Fibroblast of pulmonary artery (primary cell): ENCODE results near the gene L3MBTL2.

Experiments used
- DNase-seq: peaks from one replicate; pipeline ENCODE4 v3.0.0-alpha.2; 2010; ENCODE audit warnings: low read depth
- H3K4me3 ChIP-seq: replicated peaks from 2 replicates; pipeline ENCODE4 v1.5.1; 2011; ENCODE audit warnings: low read depth, mild to moderate bottlenecking, control low read depth, low read length, moderate library complexity
- TF ChIP-seq, protein P1 (sequence below): IDR thresholded peaks from 2 replicates; pipeline ENCODE4 v1.5.1; 2011; ENCODE audit warnings: mild to moderate bottlenecking, control low read depth, low read length, inconsistent platforms; ENCODE audit errors: missing control alignments

L3MBTL2 gene

DNA sequence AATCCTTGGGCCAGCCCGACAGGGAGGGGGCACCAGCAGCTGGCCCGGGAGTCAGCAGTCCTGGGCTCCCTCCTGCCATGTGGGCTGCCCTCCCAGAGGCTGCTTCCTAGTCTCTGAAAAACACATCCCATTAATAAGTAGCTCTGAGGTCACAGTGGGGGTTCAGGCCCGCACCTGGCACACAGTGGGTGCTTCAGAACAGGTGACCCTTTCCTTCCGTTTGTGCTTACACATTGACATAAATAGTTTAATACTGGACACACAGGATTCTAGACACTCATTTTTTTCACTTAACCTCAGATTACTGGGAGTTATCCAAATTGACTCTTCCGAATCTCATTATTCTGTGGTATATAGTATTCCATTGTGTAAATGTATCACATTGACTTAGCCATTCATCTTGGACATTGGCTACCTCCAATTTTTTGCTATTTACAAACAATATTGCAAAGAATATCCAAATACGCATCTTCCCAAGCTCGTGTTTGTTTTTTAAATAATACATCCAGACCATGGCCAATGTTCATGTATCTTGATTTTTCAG, 36.1 kb downstream of the L3MBTL2 start:
- TF ChIP-seq, protein P1, sequence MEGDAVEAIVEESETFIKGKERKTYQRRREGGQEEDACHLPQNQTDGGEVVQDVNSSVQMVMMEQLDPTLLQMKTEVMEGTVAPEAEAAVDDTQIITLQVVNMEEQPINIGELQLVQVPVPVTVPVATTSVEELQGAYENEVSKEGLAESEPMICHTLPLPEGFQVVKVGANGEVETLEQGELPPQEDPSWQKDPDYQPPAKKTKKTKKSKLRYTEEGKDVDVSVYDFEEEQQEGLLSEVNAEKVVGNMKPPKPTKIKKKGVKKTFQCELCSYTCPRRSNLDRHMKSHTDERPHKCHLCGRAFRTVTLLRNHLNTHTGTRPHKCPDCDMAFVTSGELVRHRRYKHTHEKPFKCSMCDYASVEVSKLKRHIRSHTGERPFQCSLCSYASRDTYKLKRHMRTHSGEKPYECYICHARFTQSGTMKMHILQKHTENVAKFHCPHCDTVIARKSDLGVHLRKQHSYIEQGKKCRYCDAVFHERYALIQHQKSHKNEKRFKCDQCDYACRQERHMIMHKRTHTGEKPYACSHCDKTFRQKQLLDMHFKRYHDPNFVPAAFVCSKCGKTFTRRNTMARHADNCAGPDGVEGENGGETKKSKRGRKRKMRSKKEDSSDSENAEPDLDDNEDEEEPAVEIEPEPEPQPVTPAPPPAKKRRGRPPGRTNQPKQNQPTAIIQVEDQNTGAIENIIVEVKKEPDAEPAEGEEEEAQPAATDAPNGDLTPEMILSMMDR: no peak
- no peak for DNase-seq
- no peak overlapping the region for H3K4me3 ChIP-seq

DNA sequence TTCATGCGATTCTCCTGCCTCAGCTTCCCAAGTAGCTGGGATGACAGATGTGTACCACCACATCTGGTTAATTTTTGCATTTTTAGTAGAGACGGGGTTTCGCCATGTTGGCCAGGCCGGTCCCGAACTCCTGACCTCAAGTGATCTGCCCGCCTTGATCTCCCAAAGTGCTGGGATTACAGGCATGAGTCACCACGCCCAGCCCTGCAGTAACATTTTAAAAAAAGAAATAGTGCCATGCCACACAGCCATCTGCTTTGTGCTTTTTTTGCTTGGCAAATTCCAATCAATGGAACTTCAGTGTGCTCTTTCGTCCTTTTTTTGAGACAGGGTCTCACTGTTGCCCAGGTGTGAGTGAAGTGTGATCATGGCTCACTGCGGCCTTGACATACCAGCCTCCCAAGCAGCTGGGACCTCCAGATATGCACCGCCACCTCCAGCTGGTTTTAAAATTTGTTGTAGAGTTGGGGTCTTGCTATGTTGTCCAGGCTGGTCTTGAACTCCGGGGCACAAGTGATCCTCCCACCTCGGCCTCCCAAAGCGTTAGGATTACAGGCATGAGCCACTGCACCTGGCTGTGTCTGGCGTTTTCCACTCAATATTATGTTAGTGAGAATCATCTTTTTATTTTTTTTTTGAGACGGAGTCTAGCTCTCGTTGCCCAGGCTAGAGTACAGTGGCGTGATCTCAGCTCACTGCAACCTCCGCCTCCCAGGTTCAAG, 37.4 kb downstream of the L3MBTL2 start:
- TF ChIP-seq, protein P1: no peak
- no peak for DNase-seq
- no peak overlapping the region for H3K4me3 ChIP-seq

DNA sequence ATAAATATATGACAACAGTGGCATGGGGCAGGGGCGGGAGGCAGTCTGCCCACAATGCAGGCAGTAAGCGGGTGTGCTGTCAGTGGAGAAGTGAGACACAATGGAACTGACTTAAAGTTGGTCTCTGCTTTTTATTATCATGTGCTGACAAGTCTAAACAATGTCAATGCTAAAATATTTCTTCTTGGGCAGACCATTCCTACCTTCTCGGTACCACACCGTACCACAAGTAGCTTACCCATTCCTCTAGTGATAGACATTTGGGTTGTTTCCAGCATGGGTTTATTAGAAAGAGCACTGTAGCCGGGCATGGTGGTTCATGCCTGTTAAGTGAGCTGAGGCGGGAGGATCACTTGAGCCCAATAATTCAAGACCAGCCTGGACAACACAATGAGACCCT, 38.2 kb downstream of the L3MBTL2 start:
- DNase-seq: no peak
- no peak overlapping the region for H3K4me3 ChIP-seq
- TF ChIP-seq, protein P1: no peak

DNA sequence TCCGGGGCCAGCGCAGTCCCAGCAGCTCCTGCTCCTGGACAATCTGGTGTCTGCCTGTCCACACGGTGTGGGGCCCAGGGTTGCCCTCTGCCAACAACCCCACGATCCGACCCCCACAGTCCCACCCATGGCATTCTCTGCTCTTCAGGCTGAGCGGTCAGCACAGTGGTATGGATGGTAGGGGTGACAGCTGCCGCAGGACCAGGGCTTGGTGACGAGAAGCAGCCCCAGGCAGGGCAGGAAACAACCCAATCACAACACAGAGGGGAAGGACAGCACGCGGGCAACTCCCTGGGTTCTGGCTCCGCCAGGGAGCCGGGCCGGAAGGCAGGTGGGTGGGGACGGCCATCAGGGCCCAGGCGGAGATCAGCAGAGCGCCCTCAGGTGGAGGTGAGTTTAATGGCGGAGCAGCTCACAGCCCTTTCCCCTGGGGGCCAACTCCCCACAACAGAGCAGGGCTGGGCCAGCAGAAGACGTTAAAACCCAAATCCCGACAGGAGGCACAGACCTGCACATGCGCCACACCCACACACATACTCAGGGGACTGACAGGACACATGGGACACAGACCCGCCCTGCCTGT, 40.9 kb downstream of the L3MBTL2 start:
- TF ChIP-seq, protein P1: no peak

DNA sequence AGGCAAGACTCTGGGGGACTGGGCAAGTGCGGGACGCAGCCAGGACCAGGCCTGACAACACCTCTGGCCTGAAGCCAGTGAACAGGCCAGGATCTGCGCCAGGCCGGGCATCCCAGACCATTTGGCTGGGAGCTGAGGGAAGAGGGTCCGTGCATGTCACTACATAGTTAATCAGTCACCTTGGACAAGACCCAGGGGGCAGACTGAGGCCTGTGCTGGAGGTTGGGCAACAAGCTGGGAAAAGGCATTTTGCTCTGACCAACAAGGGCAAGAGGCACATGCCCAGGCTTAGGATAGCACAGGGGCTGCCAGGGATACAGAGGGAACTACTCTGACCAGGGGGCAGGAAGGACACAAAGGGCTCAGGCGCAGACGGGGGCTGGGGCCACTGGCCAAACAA, 42.6 kb downstream of the L3MBTL2 start:
- DNase-seq: no peak
- TF ChIP-seq, protein P1: no peak

More for the DNA sequence above, 40.9 kb downstream of the L3MBTL2 start:
- H3K4me3 ChIP-seq: no peak overlapping the region
- DNase-seq: no peak

DNA sequence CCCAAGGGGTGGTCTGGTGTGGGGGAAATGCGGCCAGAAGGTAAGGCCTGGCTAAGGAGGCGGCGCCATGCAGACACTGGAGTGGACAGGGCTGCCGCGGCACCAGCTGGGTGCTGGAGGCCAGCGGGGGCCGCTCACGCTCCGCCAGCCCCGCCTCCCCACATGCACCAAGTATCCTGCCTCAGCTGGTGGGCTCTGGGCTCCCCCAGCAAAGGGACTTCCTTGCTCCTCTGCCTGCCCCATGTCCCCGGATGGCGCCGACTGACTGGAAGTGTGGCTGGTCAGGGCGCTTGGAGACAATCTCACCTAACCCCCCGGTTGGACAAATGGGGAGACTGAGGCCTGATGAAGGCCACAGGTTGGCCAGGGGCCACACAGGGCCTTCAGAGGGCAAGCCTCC, 43.2 kb downstream of the L3MBTL2 start:
- TF ChIP-seq, protein P1: no peak
- DNase-seq: no peak
- no peak overlapping the region for H3K4me3 ChIP-seq

More for the DNA sequence above, 42.6 kb downstream of the L3MBTL2 start:
- no peak overlapping the region for H3K4me3 ChIP-seq

DNA sequence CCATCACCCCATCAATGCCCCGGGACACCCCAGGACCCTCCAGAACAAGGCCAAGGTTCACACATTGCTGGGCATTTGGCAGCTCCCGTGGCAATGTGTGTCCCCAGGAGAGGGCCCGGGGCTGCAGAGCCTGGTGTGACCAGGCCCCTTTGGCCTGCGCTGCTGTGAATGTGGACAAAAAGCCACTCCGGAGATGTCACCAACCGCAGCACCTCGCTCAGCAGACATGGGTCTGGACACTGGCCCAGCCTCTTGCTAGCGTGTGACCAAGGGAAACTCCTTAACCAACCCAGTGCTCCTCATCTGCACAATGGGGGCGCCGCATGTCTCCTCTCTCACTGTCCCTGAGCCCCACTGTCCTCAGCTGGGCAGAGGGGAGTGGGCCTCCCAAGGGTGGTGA, 43.6 kb downstream of the L3MBTL2 start:
- no peak for DNase-seq
- H3K4me3 ChIP-seq: no peak overlapping the region
- TF ChIP-seq, protein P1: no peak
